ENCODE measurements around the gene ATP2C1.

Gene ATP2C1

GRCh38 chr3:130974201-130974600, 80.3 kb downstream of the ATP2C1 start:
- DNase-seq (ENCODE audit: low read depth, low spot score), result no peak

GRCh38 chr3:130975251-130975650, 81.4 kb downstream of the ATP2C1 start:
- DNase-seq (ENCODE audit: low read depth, low spot score), result no peak

GRCh38 chr3:130976706-130977105, 82.8 kb downstream of the ATP2C1 start:
- DNase-seq (ENCODE audit: low read depth, low spot score), result no peak

GRCh38 chr3:130979117-130979516, 85.2 kb downstream of the ATP2C1 start:
- no peak for DNase-seq (ENCODE audit: low read depth, low spot score)

- no peak for DNase-seq (ENCODE audit: low read depth, low spot score)
These were observed 87.6 kb downstream of the ATP2C1 start for GRCh38 chr3:130981469-130981868.

- DNase-seq (ENCODE audit: low read depth, low spot score), result no peak
These were observed 96.4 kb downstream of the ATP2C1 start for GRCh38 chr3:130990282-130990681.

GRCh38 chr3:130991126-130991525, 97.2 kb downstream of the ATP2C1 start:
- DNase-seq (ENCODE audit: low read depth, low spot score), result no peak

GRCh38 chr3:130992344-130992743, 98.5 kb downstream of the ATP2C1 start:
- DNase-seq (ENCODE audit: low read depth, low spot score), result no peak

GRCh38 chr3:130997289-130997688, 103.4 kb downstream of the ATP2C1 start:
- DNase-seq (ENCODE audit: low read depth, low spot score), result no peak

GRCh38 chr3:131001071-131001470, 107.2 kb downstream of the ATP2C1 start:
- no peak for DNase-seq (ENCODE audit: low read depth, low spot score)

- DNase-seq (ENCODE audit: low read depth, low spot score), result no peak
These were observed 110.7 kb downstream of the ATP2C1 start for GRCh38 chr3:131004603-131005002.

- DNase-seq (ENCODE audit: low read depth, low spot score), result no peak
These were observed 113.4 kb downstream of the ATP2C1 start for GRCh38 chr3:131007256-131007655.

GRCh38 chr3:131007782-131008181, 113.9 kb downstream of the ATP2C1 start:
- DNase-seq (ENCODE audit: low read depth, low spot score), result no peak

- no peak for DNase-seq (ENCODE audit: low read depth, low spot score)
These were observed 114.4 kb downstream of the ATP2C1 start for GRCh38 chr3:131008326-131008725.

- DNase-seq (ENCODE audit: low read depth, low spot score), result no peak
These were observed 115.8 kb downstream of the ATP2C1 start for GRCh38 chr3:131009698-131010097.

- DNase-seq (ENCODE audit: low read depth, low spot score), result no peak
These were observed 125.1 kb downstream of the ATP2C1 start for GRCh38 chr3:131018970-131019369.

- DNase-seq (ENCODE audit: low read depth, low spot score), result no peak
These were observed 126.3 kb downstream of the ATP2C1 start for GRCh38 chr3:131020122-131020693.

GRCh38 chr3:131025539-131025938, 131.7 kb downstream of the ATP2C1 start:
- DNase-seq (ENCODE audit: low read depth, low spot score), result no peak

- DNase-seq (ENCODE audit: low read depth, low spot score), result peak; percentile 67
These were observed 132.7 kb downstream of the ATP2C1 start, which contains the start of the genes ASTE1 and NEK11 for GRCh38 chr3:131026321-131027151. TSS of gene ASTE1 (minus strand) at chr3:131026825. CDS start at chr3:131025306, 1,519 bp downstream. TSS of gene NEK11 (plus strand) at chr3:131026877. CDS start at chr3:131029709, 2,832 bp downstream.

- no peak for DNase-seq (ENCODE audit: low read depth, low spot score)
These were observed 135.0 kb downstream of the ATP2C1 start for GRCh38 chr3:131028844-131029243.

- DNase-seq (ENCODE audit: low read depth, low spot score), result no peak
These were observed 137.8 kb downstream of the ATP2C1 start for GRCh38 chr3:131031660-131032059.

GRCh38 chr3:131033480-131034080, 139.7 kb downstream of the ATP2C1 start:
- DNase-seq (ENCODE audit: low read depth, low spot score), result peak; percentile 39
